HEK293 (cell line): Measurements from ENCODE around the gene OVCH1.

Experiments
- CTCF ChIA-PET: fragments of 350-600 bp; formaldehyde crosslinking; extraction: SDS; loops from one replicate; lab custom pipeline; 2021; ENCODE audit warnings: antibody characterized with exemption; lab: Yijun Ruan, JAX
- POLR2A ChIA-PET: fragments of 300-600 bp; formaldehyde crosslinking; extraction: SDS; loops from one replicate; lab custom pipeline; 2020; ENCODE audit warnings: antibody characterized with exemption, inconsistent platforms; lab: Yijun Ruan, JAX
- H3K27ac ChIP-seq: fragments of 200-500 bp; sonication (Bioruptor generic); 2 replicates; pipeline ENCODE4 v1.5.1; 2014; ENCODE audit warnings: low read depth, low read length, control low read depth, inconsistent platforms; ENCODE audit errors: extremely low read depth
- H3K36me3 ChIP-seq, 2 experiments: fragments of 200-500 bp in 1 of 2; sonication (Bioruptor generic) in 1 of 2; 1 replicate in 1 of 2; 2 replicates in 1 of 2; pipeline ENCODE4 v1.5.1; 2014 to 2017; ENCODE audit warnings: inconsistent platforms in 2 of 2, low read length in 2 of 2; ENCODE audit not compliant: control insufficient read depth in 2 of 2, insufficient read depth in 1 of 2
- H3K4me1 ChIP-seq: fragments of 200-500 bp; sonication (Bioruptor generic); 2 replicates; pipeline ENCODE4 v1.5.1; 2014; ENCODE audit warnings: mild to moderate bottlenecking, low read length, inconsistent platforms; ENCODE audit not compliant: control insufficient read depth, insufficient read depth
- H3K4me3 ChIP-seq: 2 replicates; pipeline ENCODE4 v1.5.1; 2011; ENCODE audit warnings: low read depth, mild to moderate bottlenecking, control low read depth, low read length, moderate library complexity
- H3K9me3 ChIP-seq: fragments of 200-500 bp; sonication (Bioruptor generic); 2 replicates; pipeline ENCODE4 v1.5.1; 2014; ENCODE audit warnings: low read depth, low read length, inconsistent platforms; ENCODE audit not compliant: control insufficient read depth, insufficient read depth
- GFI1B ChIP-seq: fragments of 450-650 bp; formaldehyde crosslinking; IDR thresholded peaks from 2 replicates; pipeline ENCODE4 v1.5.1; 2016; ENCODE audit warnings: missing biosample characterization, missing genetic modification characterization
- GLIS1 ChIP-seq: fragments of 450-650 bp; formaldehyde crosslinking; IDR thresholded peaks from 2 replicates; pipeline ENCODE4 v1.5.1; 2016; ENCODE audit warnings: missing biosample characterization, missing genetic modification characterization
- HIC1 ChIP-seq: fragments of 450-650 bp; formaldehyde crosslinking; IDR thresholded peaks from 2 replicates; pipeline ENCODE4 v1.5.1; 2016; ENCODE audit warnings: missing biosample characterization, missing genetic modification characterization
- PRDM10 ChIP-seq: fragments of 450-650 bp; formaldehyde crosslinking; IDR thresholded peaks from 2 replicates; pipeline ENCODE4 v1.5.1; 2016; ENCODE audit warnings: missing biosample characterization, missing genetic modification characterization
- PRDM4 ChIP-seq: fragments of 450-650 bp; formaldehyde crosslinking; IDR thresholded peaks from 2 replicates; pipeline ENCODE4 v1.5.1; 2017; ENCODE audit warnings: missing biosample characterization, missing genetic modification characterization
- ZBTB44 ChIP-seq: fragments of 450-650 bp; IDR thresholded peaks from 2 replicates; pipeline ENCODE4 v1.5.1; 2018; ENCODE audit warnings: missing biosample characterization, mild to moderate bottlenecking, missing genetic modification characterization
- ZEB2 ChIP-seq: fragments of 450-650 bp; formaldehyde crosslinking; IDR thresholded peaks from 2 replicates; pipeline ENCODE4 v1.5.1; 2016; ENCODE audit warnings: missing biosample characterization, missing genetic modification characterization
- ZFP69B ChIP-seq: fragments of 450-650 bp; formaldehyde crosslinking; IDR thresholded peaks from 2 replicates; pipeline ENCODE4 v1.5.1; 2016; ENCODE audit warnings: missing biosample characterization, missing genetic modification characterization
- ZNF138 ChIP-seq: fragments of 450-650 bp; formaldehyde crosslinking; IDR thresholded peaks from 2 replicates; pipeline ENCODE4 v1.5.1; 2016; ENCODE audit warnings: missing biosample characterization, missing genetic modification characterization, borderline replicate concordance
- ZNF155 ChIP-seq: fragments of 450-650 bp; formaldehyde crosslinking; IDR thresholded peaks from 2 replicates; pipeline ENCODE4 v1.5.1; 2016; ENCODE audit warnings: missing biosample characterization, missing genetic modification characterization
- ZNF48 ChIP-seq: fragments of 450-650 bp; formaldehyde crosslinking; IDR thresholded peaks from 2 replicates; pipeline ENCODE4 v1.5.1; 2016; ENCODE audit warnings: missing biosample characterization, missing genetic modification characterization
- ZNF501 ChIP-seq: fragments of 450-650 bp; formaldehyde crosslinking; IDR thresholded peaks from 2 replicates; pipeline ENCODE4 v1.5.1; 2016; ENCODE audit warnings: missing biosample characterization, missing genetic modification characterization
- ZNF76 ChIP-seq: fragments of 450-650 bp; formaldehyde crosslinking; IDR thresholded peaks from 2 replicates; pipeline ENCODE4; 2016; ENCODE audit warnings: low read depth, missing biosample characterization, missing genetic modification characterization, borderline replicate concordance
- ZNF837 ChIP-seq: fragments of 450-650 bp; formaldehyde crosslinking; IDR thresholded peaks from 2 replicates; pipeline ENCODE4 v1.5.1; 2016; ENCODE audit warnings: missing biosample characterization, missing genetic modification characterization
- ZSCAN5A ChIP-seq: fragments of 450-650 bp; formaldehyde crosslinking; IDR thresholded peaks from 2 replicates; pipeline ENCODE4 v1.5.1; 2016; ENCODE audit warnings: missing biosample characterization, missing genetic modification characterization

The OVCH1 gene

GRCh38 chr12:29460082-29460481 lies 37.4 kb downstream of the OVCH1 start (continued):
- no peak for TF ChIP-seq PRDM4

- POLR2A ChIA-PET: no interaction called here
- Histone ChIP-seq H3K9me3 (no peaks in the 10 kb centered on the region), H3K36me3 (no peaks in the 10 kb centered on the region), H3K4me3 (no peak overlapping the region), H3K27ac (no peak overlapping the region), H3K4me1 (no peaks in the 10 kb centered on the region)
- TF ChIP-seq ZNF48 (tag by site-specific recombination): no peak
- no peak for TF ChIP-seq PRDM10 (tag by site-specific recombination)
- no peak for TF ChIP-seq ZNF837 (tag by site-specific recombination)
- no peak for TF ChIP-seq GFI1B (tag by site-specific recombination)
- TF ChIP-seq ZEB2 (tag by site-specific recombination): no peak
- TF ChIP-seq ZNF155 (tag by site-specific recombination): no peak
- TF ChIP-seq ZNF501 (tag by site-specific recombination): no peak
- no peak for TF ChIP-seq ZNF76 (tag by site-specific recombination)
- no peak for TF ChIP-seq GLIS1 (tag by site-specific recombination)
- no peak for TF ChIP-seq ZBTB44
- TF ChIP-seq ZNF138 (tag by site-specific recombination): no peak
- no peak for TF ChIP-seq ZSCAN5A (tag by site-specific recombination)
- TF ChIP-seq ZFP69B: no peak
- no peak for TF ChIP-seq HIC1
- CTCF ChIA-PET: no interaction called here
Measured at GRCh38 chr12:29455087-29455486, 42.4 kb downstream of the OVCH1 start.
